Measurements from ENCODE around the gene AFF3. TPM values are rescaled to one million over a fixed set of nuclear protein-coding genes. Genes with fewer than 3 reads are reported as not detected.

Gene AFF3
- total RNA-seq, 4 donors from 2014 or later, result 3.1 to 5.0 (median 3.7) TPM

DNA sequence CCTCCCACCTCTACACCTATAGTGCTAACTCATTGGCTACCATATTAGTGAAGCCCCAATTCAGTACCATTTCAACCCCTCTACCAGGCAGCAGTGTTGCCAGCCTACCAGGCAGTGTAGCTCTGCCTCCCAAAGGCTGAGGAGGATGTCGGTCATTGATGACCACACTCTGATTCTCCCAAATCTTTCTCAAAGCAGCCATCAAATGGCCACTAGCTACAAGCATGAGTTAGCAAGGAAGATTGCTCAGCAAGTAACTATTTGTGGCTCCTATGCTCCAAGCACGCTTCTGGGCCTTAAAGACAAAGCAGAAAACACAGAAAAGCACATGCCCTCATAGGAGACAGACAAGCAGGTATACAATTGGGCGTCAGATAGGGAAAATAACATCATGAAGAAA lies 42.7 kb upstream of the AFF3 start:
- no peak for DNase-seq (ENCODE audit: low spot score in 2 of 2)
- Histone ChIP-seq H3K4me1 (peaks cover 13% of the 10 kb centered on the region), H3K9me3 (no peaks in the 10 kb centered on the region), H3K27me3 (no peaks in the 10 kb centered on the region), H3K27ac (no peak overlapping the region), H3K4me3 (no peak overlapping the region), H3K36me3 (no peaks in the 10 kb centered on the region)
- WGBS, result 86% methylated on average over 3 of the region's 3 CpGs
- no peak for TF ChIP-seq POLR2A (IDR thresholded peaks at IDR 0.05)
- no peak for TF ChIP-seq CTCF (IDR thresholded peaks at IDR 0.05)
- no peak for TF ChIP-seq EP300 (IDR thresholded peaks at IDR 0.05)
- TF ChIP-seq POLR2AphosphoS5 (IDR thresholded peaks at IDR 0.05), result no peak

DNA sequence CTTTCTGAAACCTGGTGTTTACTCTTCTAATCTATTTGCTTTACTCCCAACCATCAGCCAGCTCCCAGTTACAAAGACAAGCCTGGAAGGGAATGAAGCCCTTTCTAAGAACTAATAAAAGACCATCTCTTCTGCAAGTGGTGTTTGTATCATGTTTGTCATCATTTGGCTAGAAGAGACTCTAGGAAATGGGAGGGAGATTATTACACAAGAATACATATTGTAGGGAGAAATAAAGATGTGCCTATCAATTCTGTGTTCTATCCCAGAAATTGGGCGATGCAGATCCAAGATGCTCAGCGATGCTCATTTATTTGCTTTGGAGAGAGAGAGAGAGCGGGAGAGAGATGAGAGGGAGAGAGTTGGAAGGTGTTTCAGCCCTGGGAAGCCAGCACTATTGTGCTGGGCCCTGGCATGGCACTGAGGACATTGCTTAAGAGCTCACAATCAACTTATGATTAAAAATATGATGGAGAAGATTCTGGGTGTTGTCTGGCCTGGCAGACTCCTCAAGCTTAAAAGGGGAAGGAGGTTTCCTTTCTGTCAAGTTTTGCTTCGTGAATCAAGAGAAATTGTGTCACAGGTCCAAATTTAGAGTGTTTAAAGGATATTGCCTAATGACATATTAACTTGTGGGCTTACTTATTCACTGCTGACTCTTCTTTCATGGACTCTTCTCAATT lies 41.8 kb upstream of the AFF3 start:
- no peak for TF ChIP-seq POLR2AphosphoS5 (IDR thresholded peaks at IDR 0.05)
- no peaks in the 10 kb centered on the region for H3K9me3 ChIP-seq
- H3K27ac ChIP-seq, result no peak overlapping the region
- no peak overlapping the region for H3K4me3 ChIP-seq
- H3K4me1 ChIP-seq, result peaks cover 13% of the 10 kb centered on the region
- DNase-seq (ENCODE audit: low spot score in 2 of 2), result no peak
- no peaks in the 10 kb centered on the region for H3K36me3 ChIP-seq
- 65% methylated on average over 4 of the region's 4 CpGs for WGBS
- H3K27me3 ChIP-seq, result no peaks in the 10 kb centered on the region

DNA sequence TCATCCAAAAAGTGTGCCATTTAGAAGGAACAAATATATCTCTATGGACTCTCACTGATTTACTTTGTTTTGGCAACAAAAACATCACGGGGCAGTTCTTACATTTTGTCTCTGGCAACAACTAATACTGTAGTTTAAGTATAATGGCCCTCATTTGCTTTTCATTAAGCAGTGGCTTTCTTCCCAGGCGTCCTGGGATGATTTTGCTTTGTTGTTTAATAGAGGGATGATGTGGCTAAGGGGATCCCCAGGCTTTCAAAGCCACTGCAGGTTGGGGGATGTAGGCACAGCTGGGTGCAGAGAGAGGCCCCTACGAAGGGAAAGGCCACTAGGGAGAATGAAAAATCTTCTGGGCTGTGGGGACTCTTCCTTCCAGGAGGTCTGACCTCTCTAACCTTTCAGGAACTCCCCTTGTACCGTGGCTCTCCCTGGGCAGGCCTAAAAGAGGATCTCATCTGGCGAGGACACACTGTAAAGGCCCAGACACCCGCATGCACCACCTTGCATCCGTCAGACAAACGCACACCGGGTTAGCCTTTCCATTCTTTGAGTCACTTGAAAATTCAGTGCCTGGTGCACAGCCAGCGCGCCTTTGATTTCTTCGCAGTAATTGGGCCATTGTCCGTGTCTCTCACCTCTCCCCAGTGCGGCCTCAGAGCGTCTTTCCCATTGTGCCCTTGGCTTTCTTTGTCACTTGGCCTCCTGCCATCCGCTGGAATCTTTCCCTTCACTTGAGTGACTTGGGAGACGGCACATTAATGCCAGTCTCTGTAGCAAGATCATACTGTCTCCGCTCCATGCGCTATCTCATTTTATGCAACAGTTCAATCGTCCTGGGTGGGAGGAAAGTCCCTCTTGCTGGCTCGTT lies 40.3 kb upstream of the AFF3 start:
- TF ChIP-seq POLR2A (IDR thresholded peaks at IDR 0.05) (no peak), POLR2AphosphoS5 (IDR thresholded peaks at IDR 0.05) (no peak), EP300 (IDR thresholded peaks at IDR 0.05) (no peak)
- Histone ChIP-seq H3K27ac (no peak overlapping the region), H3K27me3 (no peaks in the 10 kb centered on the region), H3K36me3 (no peaks in the 10 kb centered on the region), H3K9me3 (no peaks in the 10 kb centered on the region), H3K4me1 (peaks cover 13% of the 10 kb centered on the region), H3K4me3 (no peak overlapping the region)
- WGBS, result 61% methylated on average over 20 of the region's 21 CpGs
- DNase-seq (ENCODE audit: low spot score in 2 of 2), result no peak

DNA sequence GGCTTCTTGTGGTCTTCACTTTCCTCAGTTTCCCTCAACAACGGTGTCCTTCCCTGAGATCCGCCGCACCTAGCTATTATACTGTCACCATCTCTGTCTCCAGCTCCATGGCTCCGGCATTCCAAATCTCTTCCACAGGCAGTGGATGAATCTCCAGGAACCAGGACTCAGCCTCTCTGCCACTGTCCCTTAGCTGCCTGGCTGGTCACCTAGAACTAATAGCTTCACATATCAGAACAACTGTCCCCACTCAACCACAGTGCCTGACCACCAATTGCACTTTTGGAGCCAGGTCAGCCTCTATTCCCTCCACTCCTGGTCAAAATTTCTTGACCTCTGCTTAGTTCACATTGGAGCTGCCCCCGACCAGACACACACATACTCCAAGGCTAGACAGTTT lies 38.1 kb upstream of the AFF3 start:
- 98% methylated on average over 5 of the region's 5 CpGs for WGBS
- Histone ChIP-seq H3K27me3 (no peaks in the 10 kb centered on the region), H3K9me3 (no peaks in the 10 kb centered on the region), H3K36me3 (no peaks in the 10 kb centered on the region), H3K4me3 (no peak overlapping the region), H3K4me1 (peaks cover 13% of the 10 kb centered on the region), H3K27ac (no peak overlapping the region)
- TF ChIP-seq POLR2AphosphoS5 (IDR thresholded peaks at IDR 0.05) (no peak), POLR2A (IDR thresholded peaks at IDR 0.05) (no peak), CTCF (IDR thresholded peaks at IDR 0.05) (no peak), EP300 (IDR thresholded peaks at IDR 0.05) (no peak)
- no peak for DNase-seq (ENCODE audit: low spot score in 2 of 2)

DNA sequence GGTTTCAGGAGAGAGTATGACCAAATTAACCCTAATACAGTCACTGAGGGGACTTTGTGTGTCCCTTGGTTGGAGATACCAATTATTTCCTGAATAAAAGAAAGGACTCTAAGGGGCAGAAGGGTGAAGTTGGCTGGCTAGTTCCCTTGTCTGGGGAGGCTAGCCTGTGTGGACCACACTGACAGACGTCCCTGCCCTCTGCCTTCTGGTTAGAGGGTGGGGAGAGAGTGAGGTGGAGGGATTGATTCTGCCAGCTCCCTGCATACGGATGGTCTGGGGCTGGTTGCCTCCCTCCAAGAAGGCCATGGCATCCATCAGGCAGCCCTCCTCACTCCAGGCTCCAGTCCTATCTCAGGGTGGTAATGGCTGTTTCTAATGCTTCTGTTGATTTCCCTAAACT lies 37.4 kb upstream of the AFF3 start:
- TF ChIP-seq EP300 (IDR thresholded peaks at IDR 0.05) (no peak), POLR2A (IDR thresholded peaks at IDR 0.05) (no peak), POLR2AphosphoS5 (IDR thresholded peaks at IDR 0.05) (no peak), CTCF (IDR thresholded peaks at IDR 0.05) (no peak)
- H3K36me3 ChIP-seq, result no peaks in the 10 kb centered on the region
- peaks cover 10% of the 10 kb centered on the region for H3K4me1 ChIP-seq
- no peaks in the 10 kb centered on the region for H3K9me3 ChIP-seq
- no peak overlapping the region for H3K4me3 ChIP-seq
- H3K27ac ChIP-seq, result no peak overlapping the region
- WGBS, result 88% methylated on average over 2 of the region's 2 CpGs
- no peaks in the 10 kb centered on the region for H3K27me3 ChIP-seq
- DNase-seq (ENCODE audit: low spot score in 2 of 2), result no peak

GRCh38 chr2:100178864-100179263 lies 36.5 kb upstream of the AFF3 start:
- 76% methylated on average over 3 of the region's 3 CpGs for WGBS
- TF ChIP-seq EP300 (IDR thresholded peaks at IDR 0.05) (no peak), POLR2AphosphoS5 (IDR thresholded peaks at IDR 0.05) (no peak), POLR2A (IDR thresholded peaks at IDR 0.05) (no peak), CTCF (IDR thresholded peaks at IDR 0.05) (no peak)
- no peak for DNase-seq (ENCODE audit: low spot score in 2 of 2)

More at GRCh38 chr2:100178864-100179263, 36.5 kb upstream of the AFF3 start:
- no peak overlapping the region for H3K27ac ChIP-seq
- no peaks in the 10 kb centered on the region for H3K9me3 ChIP-seq
- no peak overlapping the region for H3K4me3 ChIP-seq
- no peaks in the 10 kb centered on the region for H3K36me3 ChIP-seq
- H3K27me3 ChIP-seq, result no peaks in the 10 kb centered on the region
- peaks cover 10% of the 10 kb centered on the region for H3K4me1 ChIP-seq
